ENCODE measurements around the gene DOCK10.

DOCK10 gene

GRCh38 chr2:225041851-225042799, at the start of gene DOCK10:
DOCK10 (minus strand) TSS chr2:225042468; CDS start chr2:225042374, 94 bp downstream.
- H3K4me3 ChIP-seq (ENCODE audit: low read depth, low read length) = peak within 1 kb of the TSS; percentile 71
- DNase-seq (ENCODE audit: low read depth) = peak; percentile 19

- H3K4me3 ChIP-seq (ENCODE audit: low read depth, low read length) = no peak overlapping the region
These were observed 49.1 kb upstream of the DOCK10 start for GRCh38 chr2:225091336-225091735.

GRCh38 chr2:225090746-225091145, 48.5 kb upstream of the DOCK10 start:
- H3K4me3 ChIP-seq (ENCODE audit: low read depth, low read length) = no peak overlapping the region
- DNase-seq (ENCODE audit: low read depth) = peak; percentile 55

More at GRCh38 chr2:225091336-225091735, 49.1 kb upstream of the DOCK10 start:
- peak; percentile 89 for DNase-seq (ENCODE audit: low read depth)

- DNase-seq (ENCODE audit: low read depth) = no peak
- H3K4me3 ChIP-seq (ENCODE audit: low read depth, low read length) = no peak overlapping the region
These were observed 44.6 kb upstream of the DOCK10 start for GRCh38 chr2:225086915-225087314.

- no peak for DNase-seq (ENCODE audit: low read depth)
- no peak overlapping the region for H3K4me3 ChIP-seq (ENCODE audit: low read depth, low read length)
These were observed 44.2 kb upstream of the DOCK10 start for GRCh38 chr2:225086439-225086838.

- DNase-seq (ENCODE audit: low read depth) = no peak
- H3K4me3 ChIP-seq (ENCODE audit: low read depth, low read length) = no peak overlapping the region
These were observed 41.0 kb upstream of the DOCK10 start for GRCh38 chr2:225083276-225083675.

- no peak for DNase-seq (ENCODE audit: low read depth)
- H3K4me3 ChIP-seq (ENCODE audit: low read depth, low read length) = no peak overlapping the region
These were observed 33.9 kb upstream of the DOCK10 start for GRCh38 chr2:225076125-225076524.

GRCh38 chr2:225074919-225075681, 32.8 kb upstream of the DOCK10 start:
- no peak for DNase-seq (ENCODE audit: low read depth)
- no peak overlapping the region for H3K4me3 ChIP-seq (ENCODE audit: low read depth, low read length)

GRCh38 chr2:225074366-225074765, 32.1 kb upstream of the DOCK10 start:
- peak; percentile 71 for DNase-seq (ENCODE audit: low read depth)
- no peak overlapping the region for H3K4me3 ChIP-seq (ENCODE audit: low read depth, low read length)

GRCh38 chr2:225073198-225073597, 30.9 kb upstream of the DOCK10 start:
- H3K4me3 ChIP-seq (ENCODE audit: low read depth, low read length) = no peak overlapping the region
- no peak for DNase-seq (ENCODE audit: low read depth)

- no peak for DNase-seq (ENCODE audit: low read depth)
- H3K4me3 ChIP-seq (ENCODE audit: low read depth, low read length) = no peak overlapping the region
These were observed 30.2 kb upstream of the DOCK10 start for GRCh38 chr2:225072444-225072843.

GRCh38 chr2:225070811-225071210, 28.5 kb upstream of the DOCK10 start:
- no peak for DNase-seq (ENCODE audit: low read depth)
- no peak overlapping the region for H3K4me3 ChIP-seq (ENCODE audit: low read depth, low read length)

GRCh38 chr2:225069966-225070365, 27.7 kb upstream of the DOCK10 start:
- H3K4me3 ChIP-seq (ENCODE audit: low read depth, low read length) = no peak overlapping the region
- no peak for DNase-seq (ENCODE audit: low read depth)

- H3K4me3 ChIP-seq (ENCODE audit: low read depth, low read length) = no peak overlapping the region
- no peak for DNase-seq (ENCODE audit: low read depth)
These were observed 27.2 kb upstream of the DOCK10 start for GRCh38 chr2:225069477-225069876.

- no peak overlapping the region for H3K4me3 ChIP-seq (ENCODE audit: low read depth, low read length)
- no peak for DNase-seq (ENCODE audit: low read depth)
These were observed 23.6 kb upstream of the DOCK10 start for GRCh38 chr2:225065882-225066281.

- DNase-seq (ENCODE audit: low read depth) = no peak
- no peak overlapping the region for H3K4me3 ChIP-seq (ENCODE audit: low read depth, low read length)
These were observed 22.7 kb upstream of the DOCK10 start for GRCh38 chr2:225064928-225065327.

- H3K4me3 ChIP-seq (ENCODE audit: low read depth, low read length) = no peak overlapping the region
- DNase-seq (ENCODE audit: low read depth) = no peak
These were observed 22.1 kb upstream of the DOCK10 start for GRCh38 chr2:225064362-225064761.

- peak; percentile 24 for DNase-seq (ENCODE audit: low read depth)
These were observed 14.2 kb upstream of the DOCK10 start for GRCh38 chr2:225056330-225057073.

GRCh38 chr2:225055714-225056113, 13.4 kb upstream of the DOCK10 start:
- DNase-seq (ENCODE audit: low read depth) = no peak
- no peak overlapping the region for H3K4me3 ChIP-seq (ENCODE audit: low read depth, low read length)

More at GRCh38 chr2:225056330-225057073, 14.2 kb upstream of the DOCK10 start:
- no peak overlapping the region for H3K4me3 ChIP-seq (ENCODE audit: low read depth, low read length)

- no peak for DNase-seq (ENCODE audit: low read depth)
- no peak overlapping the region for H3K4me3 ChIP-seq (ENCODE audit: low read depth, low read length)
These were observed 10.4 kb upstream of the DOCK10 start for GRCh38 chr2:225052703-225053102.

Measured in skeletal muscle cell (primary cell).